Endothelial cell of hepatic sinusoid (primary cell): ENCODE data around the gene BANP.
"Not testable (repeated sequence)": the region's sequence is repeated elsewhere in the genome, so short reads cannot be mapped to it uniquely, and the experiment has no call there.

Source experiments
- in situ Hi-C: cut with HindIII; loops from 2 replicates; pipeline ENCODE4 v1.10.0; 2017; ENCODE audit warnings: low sequenced_read_pairs

Gene BANP

GRCh38 chr16:87950765-87951551, at the start of gene BANP:
Gene BANP (plus strand): TSS chr16:87951434. CDS start chr16:87975116, 23,682 bp downstream.
- in situ Hi-C loops, result no loop called here

GRCh38 chr16:87904963-87905362, 46.3 kb upstream of the BANP start:
- in situ Hi-C loops, result not testable (repeated sequence)

- in situ Hi-C loops, result not testable (repeated sequence)
Observed at GRCh38 chr16:87905521-87905920, 45.7 kb upstream of the BANP start.

GRCh38 chr16:87908101-87908500, 43.1 kb upstream of the BANP start:
- in situ Hi-C loops, result not testable (repeated sequence)

GRCh38 chr16:87909203-87909935, 41.9 kb upstream of the BANP start:
- in situ Hi-C loops, result not testable (repeated sequence)

- in situ Hi-C loops, result not testable (repeated sequence)
Observed at GRCh38 chr16:87911106-87911763, 40.0 kb upstream of the BANP start.

- in situ Hi-C loops, result not testable (repeated sequence)
Observed at GRCh38 chr16:87912691-87913090, 38.5 kb upstream of the BANP start.

GRCh38 chr16:87914021-87914725, 37.1 kb upstream of the BANP start:
- in situ Hi-C loops, result not testable (repeated sequence)

- in situ Hi-C loops, result no loop called here
Observed at GRCh38 chr16:87914812-87915211, 36.4 kb upstream of the BANP start.

- in situ Hi-C loops, result no loop called here
Observed at GRCh38 chr16:87917503-87917902, 33.7 kb upstream of the BANP start.

GRCh38 chr16:87918338-87918737, 32.9 kb upstream of the BANP start:
- in situ Hi-C loops, result no loop called here

- in situ Hi-C loops, result no loop called here
Observed at GRCh38 chr16:87918866-87919680, 32.2 kb upstream of the BANP start.

- in situ Hi-C loops, result no loop called here
Observed at GRCh38 chr16:87919681-87919994, 31.6 kb upstream of the BANP start.

GRCh38 chr16:87921236-87921773, 29.9 kb upstream of the BANP start:
- in situ Hi-C loops, result no loop called here

- in situ Hi-C loops, result no loop called here
Observed at GRCh38 chr16:87922250-87922871, 28.9 kb upstream of the BANP start.

- in situ Hi-C loops, result no loop called here
Observed at GRCh38 chr16:87924041-87924810, 27.0 kb upstream of the BANP start.

- in situ Hi-C loops, result no loop called here
Observed at GRCh38 chr16:87924811-87925670, 26.2 kb upstream of the BANP start.
